Psoas muscle (tissue), 8 donors: ENCODE measurements around the gene PTPN1. TPM values are rescaled to one million over a fixed set of nuclear protein-coding genes. Genes with fewer than 3 reads are reported as not detected.
A peak's percentile ranks its signal among the peaks of the same experiment; 100 is the strongest.

Experiments used
- ATAC-seq, 4 donors: fragments of 200-7000 bp; cut with Tn5 transposase; one replicate each; pipeline ENCODE4 v1.9.1; 2020; ENCODE audit warnings: moderate library complexity in 3 of 4, mild to moderate bottlenecking in 2 of 4
- DNase-seq, 2 donors: peaks; one replicate each; pipeline ENCODE4 v3.0.0-alpha.2; 2020
- H3K27ac ChIP-seq: fragments of 200-600 bp; one replicate; pipeline ENCODE4 v1.8.0; 2022
- H3K27me3 ChIP-seq, 3 donors: fragments of 200-600 bp in 1 of 3; one replicate each; pipeline versions ENCODE4 v1.6.1 to v1.8.0; 2013 to 2022; ENCODE audit warnings: low read length in 2 of 3, mild to moderate bottlenecking in 2 of 3, moderate library complexity in 1 of 3; ENCODE audit not compliant: insufficient read depth in 3 of 3
- H3K36me3 ChIP-seq, 2 donors: fragments of 200-600 bp in 1 of 2; one replicate each; pipeline versions ENCODE4 v1.6.1 to v1.8.0; 2013 to 2022; ENCODE audit warnings: low read depth in 1 of 2, mild to moderate bottlenecking in 1 of 2, moderate library complexity in 1 of 2; ENCODE audit not compliant: insufficient read depth in 1 of 2
- H3K4me1 ChIP-seq: fragments of 200-600 bp; one replicate; pipeline ENCODE4 v1.8.0; 2022
- H3K4me3 ChIP-seq: fragments of 200-600 bp; one replicate; pipeline ENCODE4 v1.8.0; 2022; ENCODE audit warnings: mild to moderate bottlenecking
- H3K9me3 ChIP-seq: fragments of 200-600 bp; one replicate; pipeline ENCODE4 v1.8.0; 2022
- WGBS, 3 donors: extraction: QIAGEN DNeasy Blood & Tissue Kit; methylation state at CpG; one replicate each; pipeline versions ENCODE4 v1.1.6 to v1.1.7; 2013; 5-methylcytosine and 5-hydroxymethylcytosine counted together
- intact Hi-C, 2 donors: fragments of 100-400 bp; cut with DNase I; formaldehyde crosslinking; loops; one replicate each; pipeline versions ENCODE4 v1.11.0 to v1.14.2; 2022
- polyA plus RNA-seq, 3 donors: library from polyadenylated mRNA; stranded (reverse); fragments of 200-250 nt; gene quantifications; one replicate each; pipeline ENCODE4 v1.2.3, GENCODE V29; 2013
- total RNA-seq, 4 donors: library from RNA; stranded (reverse); fragmentation: NEBNext Ultra II Directional in 2 of 4; extraction: Animal tissue kit (Norgen Biotek cat#: 25700) in 2 of 4; gene quantifications; one replicate each; pipeline versions ENCODE4 v1.2.1 to v1.2.4, GENCODE V29; 2021 to 2023
- TF ChIP-seq, protein P1 (sequence below): fragments of 200-600 bp; IDR thresholded peaks from one replicate; pipeline ENCODE4 v1.8.0; 2022; ENCODE audit warnings: antibody characterized with exemption
- donor health status: healthy with polysubstance abuse.
- donor health status: DM: no; HTN: no; CAD: no; lungs with moderate emphysema.
- donor health status: Bipolar disorder and iron deficiency.
- donor health status: healthy.
- donor health status: DM: yes; HTN: yes; CAD: no.
- donor health status: DM: no; HTN: no; CAD: no.
- donor health status: DM: no; HTN: no; CAD: no.
- donor health status: DM: yes; HTN: yes; CAD: no.

The PTPN1 gene
- total and polyA plus RNA-seq, 7 donors, result 28.7 to 112 (median 46.1) TPM

- WGBS, 3 donors, result 87 to 92% (median 92%) methylated on average over 12 of the region's 12 CpGs
- H3K36me3 ChIP-seq, result no peaks in the 10 kb centered on the region
- H3K27me3 ChIP-seq, result peaks cover 0 to 14% (median 0%) of the 10 kb centered on the region in 3 donors
- intact Hi-C loops, result no loop called here
- no peaks in the 10 kb centered on the region for H3K4me1 ChIP-seq
- H3K9me3 ChIP-seq, result no peaks in the 10 kb centered on the region
- H3K27ac ChIP-seq, result no peak overlapping the region
- H3K4me3 ChIP-seq, result no peak overlapping the region
- no peak for DNase-seq
- TF ChIP-seq, protein P1, sequence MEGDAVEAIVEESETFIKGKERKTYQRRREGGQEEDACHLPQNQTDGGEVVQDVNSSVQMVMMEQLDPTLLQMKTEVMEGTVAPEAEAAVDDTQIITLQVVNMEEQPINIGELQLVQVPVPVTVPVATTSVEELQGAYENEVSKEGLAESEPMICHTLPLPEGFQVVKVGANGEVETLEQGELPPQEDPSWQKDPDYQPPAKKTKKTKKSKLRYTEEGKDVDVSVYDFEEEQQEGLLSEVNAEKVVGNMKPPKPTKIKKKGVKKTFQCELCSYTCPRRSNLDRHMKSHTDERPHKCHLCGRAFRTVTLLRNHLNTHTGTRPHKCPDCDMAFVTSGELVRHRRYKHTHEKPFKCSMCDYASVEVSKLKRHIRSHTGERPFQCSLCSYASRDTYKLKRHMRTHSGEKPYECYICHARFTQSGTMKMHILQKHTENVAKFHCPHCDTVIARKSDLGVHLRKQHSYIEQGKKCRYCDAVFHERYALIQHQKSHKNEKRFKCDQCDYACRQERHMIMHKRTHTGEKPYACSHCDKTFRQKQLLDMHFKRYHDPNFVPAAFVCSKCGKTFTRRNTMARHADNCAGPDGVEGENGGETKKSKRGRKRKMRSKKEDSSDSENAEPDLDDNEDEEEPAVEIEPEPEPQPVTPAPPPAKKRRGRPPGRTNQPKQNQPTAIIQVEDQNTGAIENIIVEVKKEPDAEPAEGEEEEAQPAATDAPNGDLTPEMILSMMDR, result no peak
- ATAC-seq, result no peak
Observed at GRCh38 chr20:50604451-50604850, 94.3 kb downstream of the PTPN1 start.

GRCh38 chr20:50605136-50605535 lies 95.0 kb downstream of the PTPN1 start:
- 92 to 95% (median 93%) methylated on average over 5 of the region's 5 CpGs for WGBS, 3 donors

GRCh38 chr20:50607436-50607835 lies 97.3 kb downstream of the PTPN1 start:
- no peak for ATAC-seq
- Histone ChIP-seq H3K27me3 (no peaks in the 10 kb centered on the region), H3K9me3 (no peaks in the 10 kb centered on the region), H3K27ac (no peak overlapping the region), H3K4me1 (no peaks in the 10 kb centered on the region), H3K36me3 (no peaks in the 10 kb centered on the region), H3K4me3 (no peak overlapping the region)
- no peak for DNase-seq
- TF ChIP-seq, protein P1, result no peak
- intact Hi-C loops, result no loop called here
- WGBS, 3 donors, result 88 to 94% (median 92%) methylated on average over 9 of the region's 9 CpGs

More at GRCh38 chr20:50605136-50605535, 95.0 kb downstream of the PTPN1 start:
- ATAC-seq, result no peak
- TF ChIP-seq, protein P1, result no peak
- no peaks in the 10 kb centered on the region for H3K9me3 ChIP-seq
- H3K36me3 ChIP-seq, result no peaks in the 10 kb centered on the region
- no peak overlapping the region for H3K4me3 ChIP-seq
- no peak for DNase-seq
- intact Hi-C loops, result no loop called here
- no peaks in the 10 kb centered on the region for H3K4me1 ChIP-seq
- no peak overlapping the region for H3K27ac ChIP-seq
- peaks cover 0 to 10% (median 0%) of the 10 kb centered on the region in 3 donors for H3K27me3 ChIP-seq

DNA sequence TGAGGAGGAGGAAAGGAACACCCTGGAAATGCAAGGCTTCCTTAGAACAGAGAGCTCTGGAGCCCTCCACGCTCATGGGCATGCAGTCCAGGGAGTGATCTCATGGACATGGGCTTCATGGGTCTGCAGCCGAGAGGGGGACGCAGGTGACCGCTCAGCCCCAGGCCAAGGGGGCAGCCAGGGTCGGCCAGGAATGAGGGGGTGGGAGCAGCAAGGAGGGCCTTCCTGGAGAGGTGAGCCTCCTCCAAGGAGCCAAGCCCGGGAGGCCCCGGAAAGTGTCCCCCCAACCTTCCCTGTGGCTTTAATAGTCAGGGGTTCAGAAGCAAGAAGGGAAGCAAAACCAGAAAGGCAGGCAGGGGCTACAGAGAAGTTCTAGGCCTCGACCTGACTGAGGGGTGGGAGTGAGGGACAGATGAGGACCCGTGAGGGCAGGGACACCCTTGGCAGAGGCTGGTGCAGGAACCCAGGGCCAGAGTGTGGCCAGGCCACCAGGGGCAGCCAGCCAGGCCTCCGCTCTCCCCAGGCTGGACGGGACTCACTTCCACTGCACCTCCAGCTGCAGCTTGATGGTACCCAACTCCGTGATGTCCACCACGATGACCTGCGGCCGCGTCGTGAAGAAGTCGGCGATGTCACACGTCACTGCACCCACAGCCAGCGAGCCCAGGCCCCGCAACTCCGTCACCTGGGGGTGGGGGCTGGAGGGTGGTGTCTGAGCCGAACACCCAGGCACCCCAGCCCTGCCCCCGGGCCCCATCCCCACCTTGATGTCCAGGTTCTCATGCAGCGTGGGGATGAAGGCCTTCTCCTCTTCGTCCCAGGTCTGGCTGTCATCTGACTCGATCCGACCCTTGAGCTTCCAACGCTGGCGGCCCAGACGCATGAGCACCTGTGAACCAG lies 97.9 kb downstream of the PTPN1 start:
- intact Hi-C loops, result no loop called here
- Histone ChIP-seq H3K9me3 (no peaks in the 10 kb centered on the region), H3K4me3 (no peak overlapping the region), H3K4me1 (no peaks in the 10 kb centered on the region), H3K27ac (no peak overlapping the region), H3K36me3 (no peaks in the 10 kb centered on the region), H3K27me3 (no peaks in the 10 kb centered on the region)
- TF ChIP-seq, protein P1, result no peak
- 90 to 92% (median 90%) methylated on average over 31 to 32 of the region's 32 CpGs for WGBS, 3 donors
- peak in 1 of 4 donors; percentile 4 for ATAC-seq
- DNase-seq, result no peak
